Middle frontal gyrus (tissue), 1 donor: Measurements from ENCODE around the gene HGFAC.
"Not testable (repeated sequence)": the region's sequence is repeated elsewhere in the genome, so short reads cannot be mapped to it uniquely, and the experiment has no call there.

ENCODE experiments used
- DNase-seq: peaks from one replicate; pipeline ENCODE4 v3.0.0-alpha.2; 2015; ENCODE audit warnings: low spot score; ENCODE audit errors: extremely low spot score

The HGFAC gene

DNA sequence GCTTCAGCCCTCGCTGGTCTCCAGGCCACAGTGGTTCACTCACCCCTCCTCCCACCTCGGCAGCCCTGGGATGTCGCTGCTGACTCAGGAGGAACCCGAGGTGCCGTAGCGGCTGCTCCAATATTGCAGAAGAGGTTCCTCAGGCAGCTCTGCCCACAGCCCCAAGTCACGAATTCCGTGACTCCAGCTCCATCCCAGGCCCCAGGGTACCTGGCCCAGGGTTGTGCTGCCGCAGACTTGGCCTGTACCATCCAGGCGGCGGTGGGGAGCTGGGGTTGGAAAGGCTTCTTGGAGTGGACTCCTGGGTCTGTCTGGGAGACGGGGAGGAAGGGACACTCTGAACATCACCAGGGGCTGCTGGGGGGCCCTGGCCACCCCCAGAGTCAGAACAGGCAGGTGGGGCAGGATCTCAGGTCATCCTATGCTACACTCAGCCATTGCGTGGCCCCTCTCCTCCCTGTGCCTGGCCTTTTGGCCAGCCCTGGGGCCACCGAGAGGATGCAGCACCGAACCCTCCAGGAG, 728 bp upstream of the HGFAC start:
- no peak for DNase-seq

GRCh38 chr4:3442460-3442958, 741 bp downstream of the HGFAC start:
- DNase-seq, result no peak

DNA sequence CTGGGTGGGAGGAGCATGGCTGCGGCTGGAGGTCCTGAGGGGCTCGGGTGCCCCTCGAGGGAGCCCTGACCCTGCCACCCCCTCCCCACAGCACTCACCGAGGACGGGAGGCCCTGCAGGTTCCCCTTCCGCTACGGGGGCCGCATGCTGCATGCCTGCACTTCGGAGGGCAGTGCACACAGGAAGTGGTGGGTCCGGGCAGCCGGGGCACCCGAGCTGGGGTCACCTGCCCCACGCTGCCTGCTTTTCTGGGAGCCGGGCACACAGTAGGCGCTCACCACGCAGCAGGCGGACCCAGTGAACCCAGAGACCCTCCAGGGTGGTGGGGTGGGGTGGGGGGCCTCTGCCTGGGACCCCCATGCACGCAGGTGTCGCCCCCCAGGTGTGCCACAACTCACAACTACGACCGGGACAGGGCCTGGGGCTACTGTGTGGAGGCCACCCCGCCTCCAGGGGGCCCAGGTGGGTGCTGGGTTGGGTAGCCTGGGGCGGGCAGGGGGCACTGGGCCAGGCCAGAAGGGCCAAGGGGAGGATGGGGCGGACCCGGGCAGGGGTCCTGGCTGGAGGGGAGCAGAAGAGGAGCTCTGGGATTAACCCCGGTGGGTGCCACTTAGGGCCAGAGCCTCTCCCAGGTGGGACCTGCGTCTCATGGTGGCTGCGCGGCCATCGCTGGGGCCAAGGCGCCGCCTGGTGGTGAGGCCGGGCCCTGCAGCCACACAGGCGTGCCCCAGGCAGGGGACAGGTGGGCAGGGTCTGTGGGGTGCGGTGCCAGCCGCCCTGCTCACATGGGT, 1.4 kb downstream of the HGFAC start:
- DNase-seq, result no peak

DNA sequence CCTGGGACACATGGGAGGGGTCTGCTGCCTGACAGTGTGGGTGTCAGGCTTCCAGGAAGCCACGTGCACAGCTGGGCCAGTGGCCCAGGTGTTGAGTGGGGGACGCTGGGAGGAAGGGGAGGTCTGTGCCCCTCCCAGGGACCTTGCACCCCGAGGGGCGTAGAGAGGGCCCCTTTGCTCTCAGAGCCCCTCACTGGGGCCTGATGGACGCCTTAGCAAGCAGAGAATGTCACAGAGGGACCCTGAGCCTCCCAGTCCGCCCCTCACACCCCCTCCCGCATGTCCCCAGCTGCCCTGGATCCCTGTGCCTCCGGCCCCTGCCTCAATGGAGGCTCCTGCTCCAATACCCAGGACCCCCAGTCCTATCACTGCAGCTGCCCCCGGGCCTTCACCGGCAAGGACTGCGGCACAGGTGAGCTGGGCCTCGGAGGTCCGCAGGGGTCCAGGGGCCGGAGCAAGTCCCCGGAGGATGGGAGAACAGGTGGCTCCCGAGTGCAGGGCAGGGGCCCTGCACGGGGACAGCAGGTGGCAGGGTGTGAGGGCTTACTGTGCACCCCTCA, 2.1 kb downstream of the HGFAC start:
- no peak for DNase-seq

- DNase-seq, result no peak
These were observed 2.8 kb downstream of the HGFAC start for GRCh38 chr4:3444351-3445110.

DNA sequence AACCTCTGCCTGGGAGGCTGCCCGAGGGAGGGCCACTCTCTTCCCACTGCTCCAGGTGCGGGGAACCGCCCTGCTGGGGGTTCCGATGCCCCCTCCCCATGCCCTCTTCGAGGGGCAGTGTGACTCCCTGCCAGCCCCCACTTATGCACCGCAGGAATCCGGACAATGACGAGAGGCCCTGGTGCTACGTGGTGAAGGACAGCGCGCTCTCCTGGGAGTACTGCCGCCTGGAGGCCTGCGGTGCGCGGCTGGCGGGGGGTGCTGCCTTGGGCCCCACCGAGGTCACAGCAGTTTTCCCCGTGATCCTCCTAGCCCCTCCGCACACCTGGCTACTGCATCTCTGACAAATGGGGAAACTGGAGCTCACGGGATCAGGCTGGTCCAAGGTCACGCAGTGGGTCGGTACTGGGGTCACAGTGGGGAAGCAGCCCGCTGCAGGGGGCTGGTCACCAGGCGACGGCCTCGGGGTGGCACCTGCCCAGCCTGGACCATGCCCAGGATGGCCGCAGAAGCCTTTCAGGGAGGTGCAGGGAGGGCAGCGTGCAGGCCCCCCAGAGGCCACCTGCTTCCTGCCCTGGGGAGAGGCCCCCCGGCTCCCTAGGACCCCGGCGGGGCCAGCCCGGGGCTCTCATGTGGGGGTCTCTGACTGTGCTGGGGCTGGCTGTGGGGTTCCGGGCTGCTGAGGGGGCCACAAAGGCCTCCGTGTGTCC, 3.5 kb downstream of the HGFAC start:
- DNase-seq, result no peak

DNA sequence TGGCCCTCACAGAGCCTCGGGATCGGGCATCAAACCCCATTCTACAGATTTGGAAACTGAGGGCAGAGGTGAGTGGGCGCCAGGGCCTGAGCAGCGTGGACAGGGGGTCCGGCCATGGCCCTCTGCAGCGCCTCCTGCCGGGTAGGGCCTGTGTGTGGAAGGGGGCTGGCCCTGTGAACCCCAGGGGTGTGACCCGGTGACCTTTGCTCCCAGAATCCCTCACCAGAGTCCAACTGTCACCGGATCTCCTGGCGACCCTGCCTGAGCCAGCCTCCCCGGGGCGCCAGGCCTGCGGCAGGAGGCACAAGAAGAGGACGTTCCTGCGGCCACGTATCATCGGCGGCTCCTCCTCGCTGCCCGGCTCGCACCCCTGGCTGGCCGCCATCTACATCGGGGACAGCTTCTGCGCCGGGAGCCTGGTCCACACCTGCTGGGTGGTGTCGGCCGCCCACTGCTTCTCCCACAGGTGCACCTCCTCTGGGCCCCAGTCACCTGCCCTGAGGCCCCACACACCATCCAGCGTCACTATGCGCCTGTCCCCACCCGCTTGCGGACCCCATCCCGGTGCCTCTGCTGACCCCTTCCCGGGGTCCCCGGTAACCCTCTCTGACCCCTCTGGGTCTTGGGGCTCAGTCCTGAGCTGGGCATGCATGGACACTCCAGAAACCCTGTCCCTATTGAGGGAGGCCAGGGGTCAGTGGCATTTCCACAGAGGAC, 4.2 kb downstream of the HGFAC start:
- no peak for DNase-seq

DNA sequence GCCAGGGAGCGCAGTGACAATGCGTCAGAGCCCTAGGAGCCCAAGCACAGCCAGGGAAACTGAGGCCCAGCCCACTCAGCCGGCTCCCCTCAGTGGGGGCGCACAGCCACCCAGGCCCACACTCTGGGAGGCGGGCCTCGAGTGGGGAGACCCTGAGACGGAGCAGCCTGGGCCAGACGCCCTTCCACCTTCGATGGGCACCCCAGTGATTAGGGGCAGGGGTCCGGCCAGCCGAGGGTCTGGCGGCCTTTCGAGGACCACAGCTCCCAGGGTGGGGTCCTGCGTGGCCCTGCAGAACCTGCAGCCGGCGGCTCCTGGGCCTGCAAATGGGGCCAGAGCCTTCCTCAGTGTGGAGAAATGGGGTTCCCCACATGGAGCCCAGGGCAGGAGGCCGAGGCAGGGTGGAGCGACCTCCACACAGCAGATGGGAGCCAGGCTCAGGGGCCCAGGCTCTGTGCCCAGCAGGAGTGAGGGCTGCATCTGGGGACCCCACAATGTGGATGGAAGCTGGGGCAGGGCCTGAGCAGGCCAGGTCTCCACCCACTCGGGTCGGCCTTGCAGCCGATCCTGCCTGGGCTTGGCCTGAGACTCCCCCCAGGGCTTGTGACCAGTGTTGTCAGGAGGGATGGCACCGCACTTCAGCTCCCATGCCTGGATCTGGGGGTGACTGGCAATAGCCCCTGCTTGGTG, 5.0 kb downstream of the HGFAC start:
- DNase-seq, result no peak

GRCh38 chr4:3447431-3448395, 5.9 kb downstream of the HGFAC start:
- no peak for DNase-seq

DNA sequence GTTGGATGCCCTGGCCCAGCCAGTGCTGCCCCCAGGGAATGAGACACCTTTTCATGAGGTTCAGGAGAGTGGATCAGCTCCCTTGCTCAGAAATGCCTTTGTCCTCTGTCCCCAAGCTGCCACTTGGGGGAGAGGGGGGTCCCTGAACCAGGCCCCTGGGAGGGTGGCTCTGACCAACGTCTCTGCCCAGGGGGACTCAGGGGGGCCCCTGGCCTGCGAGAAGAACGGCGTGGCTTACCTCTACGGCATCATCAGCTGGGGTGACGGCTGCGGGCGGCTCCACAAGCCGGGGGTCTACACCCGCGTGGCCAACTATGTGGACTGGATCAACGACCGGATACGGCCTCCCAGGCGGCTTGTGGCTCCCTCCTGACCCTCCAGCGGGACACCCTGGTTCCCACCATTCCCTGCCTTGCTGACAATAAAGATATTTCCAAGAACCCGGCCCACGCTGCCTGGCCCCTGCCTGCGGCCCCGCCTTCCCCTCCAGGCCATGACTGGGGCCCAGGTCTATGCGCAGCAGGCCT, 7.3 kb downstream of the HGFAC start:
- DNase-seq, result no peak

DNA sequence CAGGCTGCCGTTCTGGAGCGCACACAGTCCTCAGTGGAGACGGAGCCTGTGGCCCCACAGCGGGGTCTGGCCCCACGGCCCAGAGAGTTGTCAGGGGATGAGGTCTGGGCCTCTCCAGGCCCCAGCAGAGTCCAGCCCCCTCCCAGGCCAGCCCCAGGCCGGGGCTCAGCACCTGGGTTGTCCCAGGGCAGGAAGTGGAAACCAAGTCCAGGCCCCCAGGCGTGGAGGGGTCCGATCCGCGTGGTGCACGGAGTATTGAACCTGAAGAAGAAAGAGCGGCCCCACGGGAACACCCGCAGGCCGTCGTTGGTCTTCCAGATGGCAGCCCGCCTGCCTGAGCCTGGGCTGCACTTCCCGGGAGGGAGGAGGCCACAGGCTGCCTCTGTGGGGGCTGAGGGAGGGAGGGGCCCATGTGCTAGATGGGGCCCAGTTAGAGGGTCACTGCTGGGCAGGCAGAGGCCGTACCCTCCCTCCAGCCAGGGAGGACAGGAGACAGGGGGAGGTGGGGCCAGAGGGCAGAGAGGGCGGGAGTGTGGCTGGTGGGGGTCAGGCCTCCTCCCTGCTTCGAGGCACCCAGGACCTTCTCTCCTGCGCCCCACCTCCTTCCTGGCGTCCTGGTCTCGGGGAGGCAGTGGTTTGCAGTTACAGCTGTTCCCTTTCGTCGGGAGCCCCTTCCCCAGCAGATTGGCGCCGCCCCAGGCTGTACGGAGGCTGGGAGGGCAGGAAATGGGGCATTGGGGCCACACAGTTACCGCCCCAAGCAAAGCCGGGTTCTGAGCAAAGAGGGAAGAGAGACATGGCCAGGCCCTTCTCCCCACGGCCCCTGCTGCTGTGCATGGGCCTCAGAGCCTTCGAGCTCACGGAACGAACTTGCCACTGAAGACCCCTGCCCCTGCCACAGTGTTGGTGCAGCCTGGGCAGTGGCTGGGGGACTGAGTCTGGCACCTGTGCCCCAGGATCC, 8.1 kb downstream of the HGFAC start:
- no peak for DNase-seq

GRCh38 chr4:3450643-3451042, 8.9 kb downstream of the HGFAC start:
- no peak for DNase-seq

DNA sequence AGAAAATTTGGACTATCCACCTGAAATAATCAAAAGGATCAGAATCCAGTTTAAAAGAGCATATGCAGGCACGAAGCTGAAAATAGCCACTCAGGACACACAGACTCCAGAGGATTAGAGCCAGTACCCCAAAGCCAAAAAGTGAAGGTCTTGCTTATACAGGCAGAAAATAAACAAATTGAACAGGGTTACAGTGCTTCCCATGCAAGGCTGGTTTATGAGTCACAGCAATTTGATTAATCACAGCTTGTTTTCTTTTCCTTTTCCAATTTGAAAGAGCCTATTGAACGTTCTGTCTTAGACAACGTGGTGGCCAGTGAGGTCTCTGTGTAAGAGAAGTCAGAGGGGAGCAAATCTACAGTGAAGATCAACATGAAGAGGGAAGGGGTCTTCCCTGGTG, 10.2 kb downstream of the HGFAC start:
- no peak for DNase-seq

GRCh38 chr4:3452376-3452775, 10.6 kb downstream of the HGFAC start:
- DNase-seq, result no peak

- DNase-seq, result not testable (repeated sequence)
These were observed 13.8 kb downstream of the HGFAC start for GRCh38 chr4:3455596-3455995.

- no peak for DNase-seq
These were observed 16.6 kb downstream of the HGFAC start for GRCh38 chr4:3458371-3458770.

DNA sequence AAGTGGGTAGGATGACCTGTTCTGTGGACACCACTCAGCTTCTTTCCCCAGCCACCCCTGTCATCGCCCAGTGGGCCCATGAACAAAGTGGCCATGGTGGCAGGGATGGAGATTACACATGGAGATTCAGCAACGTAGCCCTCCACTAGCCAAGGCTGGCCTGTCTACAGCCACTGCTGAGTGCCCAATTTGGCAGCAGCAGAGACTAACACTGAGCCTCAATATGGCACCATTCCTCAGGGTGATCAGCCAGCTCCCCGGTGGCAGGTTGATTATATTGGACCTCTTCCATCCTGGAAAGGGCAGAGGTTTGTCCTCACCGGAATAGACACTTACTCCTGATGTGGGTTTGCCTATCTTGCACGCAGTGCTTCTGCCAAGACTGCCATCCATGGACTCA, 17.4 kb downstream of the HGFAC start:
- not testable (repeated sequence) for DNase-seq

DNA sequence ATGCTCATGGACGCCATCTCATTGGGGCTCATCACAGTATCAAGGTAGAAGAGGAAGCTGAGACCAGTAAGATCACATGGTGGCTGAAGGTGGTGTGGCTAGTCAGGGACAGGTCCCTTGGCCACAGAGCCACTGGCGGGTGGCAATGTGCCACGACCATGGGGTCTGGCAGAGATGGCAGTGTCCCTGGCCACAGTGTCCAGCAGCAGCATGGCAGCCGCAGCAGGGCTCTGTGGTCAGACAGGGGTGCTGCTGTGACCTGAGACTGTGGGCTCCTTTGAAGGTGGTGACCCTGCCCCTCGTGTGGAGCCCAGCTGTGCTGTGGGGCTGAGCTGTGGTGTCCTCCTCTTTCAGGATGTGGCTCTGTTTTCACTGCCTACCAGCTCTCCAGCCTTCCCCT, 19.2 kb downstream of the HGFAC start:
- no peak for DNase-seq
